ENCODE measurements around the gene INTS1.

GRCh38 chr7:1476859-1477258, 27.3 kb downstream of the INTS1 start:
- no peak for TF ChIP-seq POLR2A (IDR thresholded peaks at IDR 0.05)
- TF ChIP-seq, protein P1, sequence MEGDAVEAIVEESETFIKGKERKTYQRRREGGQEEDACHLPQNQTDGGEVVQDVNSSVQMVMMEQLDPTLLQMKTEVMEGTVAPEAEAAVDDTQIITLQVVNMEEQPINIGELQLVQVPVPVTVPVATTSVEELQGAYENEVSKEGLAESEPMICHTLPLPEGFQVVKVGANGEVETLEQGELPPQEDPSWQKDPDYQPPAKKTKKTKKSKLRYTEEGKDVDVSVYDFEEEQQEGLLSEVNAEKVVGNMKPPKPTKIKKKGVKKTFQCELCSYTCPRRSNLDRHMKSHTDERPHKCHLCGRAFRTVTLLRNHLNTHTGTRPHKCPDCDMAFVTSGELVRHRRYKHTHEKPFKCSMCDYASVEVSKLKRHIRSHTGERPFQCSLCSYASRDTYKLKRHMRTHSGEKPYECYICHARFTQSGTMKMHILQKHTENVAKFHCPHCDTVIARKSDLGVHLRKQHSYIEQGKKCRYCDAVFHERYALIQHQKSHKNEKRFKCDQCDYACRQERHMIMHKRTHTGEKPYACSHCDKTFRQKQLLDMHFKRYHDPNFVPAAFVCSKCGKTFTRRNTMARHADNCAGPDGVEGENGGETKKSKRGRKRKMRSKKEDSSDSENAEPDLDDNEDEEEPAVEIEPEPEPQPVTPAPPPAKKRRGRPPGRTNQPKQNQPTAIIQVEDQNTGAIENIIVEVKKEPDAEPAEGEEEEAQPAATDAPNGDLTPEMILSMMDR (IDR thresholded peaks at IDR 0.05) = no peak

Data from transverse colon (tissue), 3 donors.